ENCODE data around the gene USP10.

USP10 gene

DNA sequence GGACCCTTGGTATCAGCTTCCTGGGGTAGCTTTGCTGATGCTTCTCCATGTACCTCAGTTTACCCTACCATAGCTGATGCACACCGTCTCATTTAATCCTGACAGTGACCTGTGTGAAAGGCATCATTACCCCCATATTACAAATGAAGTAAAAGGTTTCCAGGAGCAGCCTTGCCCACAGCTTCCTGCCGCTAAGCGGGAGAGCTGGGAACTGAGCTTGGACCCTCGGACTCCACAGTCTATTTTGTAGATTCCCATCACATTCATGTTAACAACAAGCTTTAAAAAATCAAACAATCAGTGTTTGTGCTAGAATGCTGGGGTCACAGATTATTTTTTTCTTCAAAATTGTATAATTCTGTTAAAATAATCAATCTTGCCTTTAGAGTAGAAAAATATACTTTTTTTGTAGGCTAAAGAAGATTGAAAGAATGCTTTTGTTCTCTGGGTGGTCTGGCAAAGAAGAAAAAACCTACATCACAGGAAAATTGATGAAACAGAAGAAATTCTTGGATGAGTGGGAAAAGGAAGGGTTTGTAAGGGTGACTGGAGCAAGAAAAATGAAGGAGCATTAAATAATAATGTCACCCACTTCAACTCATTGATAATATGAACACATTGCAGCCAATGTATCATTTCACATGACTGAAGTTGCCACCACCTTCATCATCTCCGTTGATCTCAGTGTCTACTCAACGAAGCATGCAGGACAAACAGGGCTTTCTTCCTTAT, 9.5 kb upstream of the USP10 start:
- TF ChIP-seq TCF12 (IDR thresholded peaks at IDR 0.05; ENCODE audit: low read depth) (no peak), REST (IDR thresholded peaks at IDR 0.05; ENCODE audit: low read depth) (no peak), TAF1 (IDR thresholded peaks at IDR 0.05; ENCODE audit: low read depth) (no peak), RAD21 (IDR thresholded peaks at IDR 0.05; ENCODE audit: low read depth) (no peak), CREB1 (IDR thresholded peaks at IDR 0.05; ENCODE audit: low read depth) (no peak), USF1 (IDR thresholded peaks at IDR 0.05) (no peak), NFIC (IDR thresholded peaks at IDR 0.05) (no peak), FOXM1 (IDR thresholded peaks at IDR 0.05; ENCODE audit: borderline replicate concordance, low read depth) (no peak), YY1 (IDR thresholded peaks at IDR 0.05; ENCODE audit: low read depth) (no peak)
- TF ChIP-seq, protein P1, sequence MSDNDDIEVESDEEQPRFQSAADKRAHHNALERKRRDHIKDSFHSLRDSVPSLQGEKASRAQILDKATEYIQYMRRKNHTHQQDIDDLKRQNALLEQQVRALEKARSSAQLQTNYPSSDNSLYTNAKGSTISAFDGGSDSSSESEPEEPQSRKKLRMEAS (IDR thresholded peaks at IDR 0.05), result no peak

DNA sequence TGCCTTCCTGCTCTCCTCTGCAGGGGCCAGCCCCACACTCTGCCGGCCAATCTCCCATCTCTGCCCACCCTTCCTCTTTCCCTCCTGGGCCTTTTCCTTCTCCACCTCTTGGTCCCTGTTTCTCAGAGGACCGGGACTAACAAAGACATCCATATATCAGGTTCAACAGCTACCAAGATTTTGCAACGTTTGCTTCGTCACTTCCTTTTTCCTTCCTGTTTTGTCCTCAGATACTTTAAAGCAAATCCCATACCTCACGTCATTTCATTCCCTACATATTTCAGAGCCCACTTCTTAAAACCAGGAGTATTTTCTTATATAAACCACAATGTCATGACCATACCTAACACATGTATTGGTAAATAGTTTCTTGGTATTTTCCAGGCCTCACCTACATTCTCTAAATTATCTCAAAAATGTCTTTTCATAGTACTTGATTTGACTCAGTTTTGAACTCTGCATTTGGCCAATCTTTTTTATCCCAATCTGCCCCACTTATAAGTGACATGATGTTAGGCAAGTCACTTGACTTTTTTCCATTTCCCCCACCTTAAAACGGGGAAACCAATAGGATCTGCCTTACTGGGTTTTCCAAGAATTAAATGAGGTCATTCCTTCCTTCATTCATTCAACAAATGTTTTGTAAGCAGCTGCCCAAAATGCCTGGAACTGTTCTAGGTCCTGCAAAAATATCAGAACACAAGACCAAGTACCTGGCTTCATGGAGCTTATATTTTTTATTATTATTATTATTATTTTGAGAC, 7.2 kb upstream of the USP10 start:
- TF ChIP-seq CREB1 (IDR thresholded peaks at IDR 0.05; ENCODE audit: low read depth), result no peak
- TF ChIP-seq FOXM1 (IDR thresholded peaks at IDR 0.05; ENCODE audit: borderline replicate concordance, low read depth), result no peak
- no peak for TF ChIP-seq NFIC (IDR thresholded peaks at IDR 0.05)
- TF ChIP-seq, protein P1 (IDR thresholded peaks at IDR 0.05), result no peak
- no peak for TF ChIP-seq TEAD4 (IDR thresholded peaks at IDR 0.05)
- no peak for TF ChIP-seq CEBPB (IDR thresholded peaks at IDR 0.05)
- no peak for TF ChIP-seq USF1 (IDR thresholded peaks at IDR 0.05)
- no peak for TF ChIP-seq TAF1 (IDR thresholded peaks at IDR 0.05; ENCODE audit: low read depth)
- no peak for TF ChIP-seq EP300 (IDR thresholded peaks at IDR 0.05; ENCODE audit: borderline replicate concordance)
- TF ChIP-seq YY1 (IDR thresholded peaks at IDR 0.05; ENCODE audit: low read depth), result no peak
- TF ChIP-seq RAD21 (IDR thresholded peaks at IDR 0.05; ENCODE audit: low read depth), result no peak
- TF ChIP-seq REST (IDR thresholded peaks at IDR 0.05; ENCODE audit: low read depth), result no peak
- TF ChIP-seq EGR1 (IDR thresholded peaks at IDR 0.05), result no peak
- no peak for TF ChIP-seq TCF12 (IDR thresholded peaks at IDR 0.05; ENCODE audit: low read depth)
- TF ChIP-seq ZBTB7A (IDR thresholded peaks at IDR 0.05; ENCODE audit: low read depth), result no peak

DNA sequence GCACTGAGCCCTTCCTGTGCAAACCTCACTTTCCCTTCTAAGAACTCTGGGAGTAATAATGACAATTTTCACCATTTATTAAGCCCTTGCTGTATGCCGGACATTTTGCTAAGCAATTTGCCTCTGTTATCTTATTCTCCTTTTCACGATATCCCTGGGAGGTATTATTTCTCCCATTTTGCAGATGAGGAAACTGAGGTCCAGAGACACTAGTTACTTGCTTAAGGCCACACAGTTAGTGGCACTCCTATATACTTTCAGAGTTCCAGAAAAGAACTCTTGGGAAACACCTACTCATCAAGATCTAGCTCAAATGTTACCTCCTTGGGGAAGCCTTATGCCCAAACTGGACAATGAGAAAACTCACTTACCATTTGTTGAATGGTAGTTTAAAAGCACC, 4.8 kb upstream of the USP10 start:
- TF ChIP-seq TCF12 (IDR thresholded peaks at IDR 0.05; ENCODE audit: low read depth), result no peak
- TF ChIP-seq FOXM1 (IDR thresholded peaks at IDR 0.05; ENCODE audit: borderline replicate concordance, low read depth), result no peak

- TF ChIP-seq CREB1 (IDR thresholded peaks at IDR 0.05; ENCODE audit: low read depth) (no peak), TAF1 (IDR thresholded peaks at IDR 0.05; ENCODE audit: low read depth) (no peak), TEAD4 (IDR thresholded peaks at IDR 0.05) (no peak), YY1 (IDR thresholded peaks at IDR 0.05; ENCODE audit: low read depth) (no peak), EGR1 (IDR thresholded peaks at IDR 0.05) (no peak), CEBPB (IDR thresholded peaks at IDR 0.05) (no peak), ZBTB7A (IDR thresholded peaks at IDR 0.05; ENCODE audit: low read depth) (no peak), FOXM1 (IDR thresholded peaks at IDR 0.05; ENCODE audit: borderline replicate concordance, low read depth) (no peak), RAD21 (IDR thresholded peaks at IDR 0.05; ENCODE audit: low read depth) (no peak), TCF12 (IDR thresholded peaks at IDR 0.05; ENCODE audit: low read depth) (no peak), USF1 (IDR thresholded peaks at IDR 0.05) (no peak), REST (IDR thresholded peaks at IDR 0.05; ENCODE audit: low read depth) (no peak), EP300 (IDR thresholded peaks at IDR 0.05; ENCODE audit: borderline replicate concordance) (no peak), NFIC (IDR thresholded peaks at IDR 0.05) (no peak)
- TF ChIP-seq, protein P1 (IDR thresholded peaks at IDR 0.05), result no peak; the same call in 1 of the 2 replicates
Measured at GRCh38 chr16:84699147-84699711, 571 bp upstream of the USP10 start.
